HCT116 (cell line): ENCODE data around the gene SH3YL1.

ENCODE experiments used
- CBX3 ChIP-seq: IDR thresholded peaks from 2 replicates; pipeline ENCODE4 v1.6.1; 2012; ENCODE audit warnings: low read depth
- ELF1 ChIP-seq: IDR thresholded peaks from 2 replicates; pipeline ENCODE4 v1.6.1; 2012; ENCODE audit warnings: low read depth, borderline replicate concordance
- EZH2 ChIP-seq: fragments of 200-600 bp; sonication (generic); IDR thresholded peaks from 2 replicates; pipeline ENCODE4 v1.6.1; 2017; ENCODE audit warnings: antibody characterized with exemption, mixed run types
- POLR2A ChIP-seq: IDR thresholded peaks from 2 replicates; pipeline ENCODE4 v1.7.0; 2011; ENCODE audit warnings: borderline replicate concordance; ENCODE audit not compliant: insufficient read depth, insufficient read length; ENCODE audit errors: extremely low read depth
- POLR2AphosphoS5 ChIP-seq: IDR thresholded peaks from 2 replicates; pipeline ENCODE4 v1.6.1; 2011; ENCODE audit warnings: mild to moderate bottlenecking, low read depth, low read length, moderate library complexity
- RAD21 ChIP-seq: IDR thresholded peaks from 2 replicates; pipeline ENCODE4 v1.6.1; 2012; ENCODE audit warnings: low read depth, mild to moderate bottlenecking
- TCF7L2 ChIP-seq: IDR thresholded peaks from 2 replicates; pipeline ENCODE4 v1.7.0; 2011; ENCODE audit warnings: borderline replicate concordance, inconsistent platforms; ENCODE audit not compliant: insufficient read depth, insufficient read length; ENCODE audit errors: extremely low read depth
- ZNF274 ChIP-seq: fragments of 200-500 bp; sonication (Bioruptor generic); IDR thresholded peaks from 2 replicates; pipeline ENCODE4 v1.6.1; 2014; ENCODE audit warnings: mild to moderate bottlenecking, low read depth, low read length, inconsistent platforms
- TF ChIP-seq, protein P1 (sequence below): IDR thresholded peaks from 2 replicates; pipeline ENCODE4 v1.6.1; 2012; ENCODE audit warnings: low read depth
- TF ChIP-seq, protein P2 (sequence below), 3 experiments: fragments of 200-600 bp in 1 of 3; sonication (generic) in 1 of 3; IDR thresholded peaks in 2 of 3; conservative IDR thresholded peaks in 1 of 3; 2 replicates each; pipeline ENCODE4 v1.5.1; 2012 to 2017; ENCODE audit warnings: low read depth in 2 of 3, low read length in 2 of 3, antibody characterized with exemption in 1 of 3, borderline replicate concordance in 1 of 3, control low read depth in 1 of 3, mild to moderate bottlenecking in 1 of 3, mixed read lengths in 1 of 3, mixed run types in 1 of 3, moderate library complexity in 1 of 3; ENCODE audit not compliant: insufficient read depth in 1 of 3

GRCh38 chr2:284896-285492 lies 21.2 kb upstream of the SH3YL1 start:
- TF ChIP-seq RAD21, result no peak
- TF ChIP-seq, protein P1, sequence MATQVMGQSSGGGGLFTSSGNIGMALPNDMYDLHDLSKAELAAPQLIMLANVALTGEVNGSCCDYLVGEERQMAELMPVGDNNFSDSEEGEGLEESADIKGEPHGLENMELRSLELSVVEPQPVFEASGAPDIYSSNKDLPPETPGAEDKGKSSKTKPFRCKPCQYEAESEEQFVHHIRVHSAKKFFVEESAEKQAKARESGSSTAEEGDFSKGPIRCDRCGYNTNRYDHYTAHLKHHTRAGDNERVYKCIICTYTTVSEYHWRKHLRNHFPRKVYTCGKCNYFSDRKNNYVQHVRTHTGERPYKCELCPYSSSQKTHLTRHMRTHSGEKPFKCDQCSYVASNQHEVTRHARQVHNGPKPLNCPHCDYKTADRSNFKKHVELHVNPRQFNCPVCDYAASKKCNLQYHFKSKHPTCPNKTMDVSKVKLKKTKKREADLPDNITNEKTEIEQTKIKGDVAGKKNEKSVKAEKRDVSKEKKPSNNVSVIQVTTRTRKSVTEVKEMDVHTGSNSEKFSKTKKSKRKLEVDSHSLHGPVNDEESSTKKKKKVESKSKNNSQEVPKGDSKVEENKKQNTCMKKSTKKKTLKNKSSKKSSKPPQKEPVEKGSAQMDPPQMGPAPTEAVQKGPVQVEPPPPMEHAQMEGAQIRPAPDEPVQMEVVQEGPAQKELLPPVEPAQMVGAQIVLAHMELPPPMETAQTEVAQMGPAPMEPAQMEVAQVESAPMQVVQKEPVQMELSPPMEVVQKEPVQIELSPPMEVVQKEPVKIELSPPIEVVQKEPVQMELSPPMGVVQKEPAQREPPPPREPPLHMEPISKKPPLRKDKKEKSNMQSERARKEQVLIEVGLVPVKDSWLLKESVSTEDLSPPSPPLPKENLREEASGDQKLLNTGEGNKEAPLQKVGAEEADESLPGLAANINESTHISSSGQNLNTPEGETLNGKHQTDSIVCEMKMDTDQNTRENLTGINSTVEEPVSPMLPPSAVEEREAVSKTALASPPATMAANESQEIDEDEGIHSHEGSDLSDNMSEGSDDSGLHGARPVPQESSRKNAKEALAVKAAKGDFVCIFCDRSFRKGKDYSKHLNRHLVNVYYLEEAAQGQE, result no peak
- TF ChIP-seq, protein P2, sequence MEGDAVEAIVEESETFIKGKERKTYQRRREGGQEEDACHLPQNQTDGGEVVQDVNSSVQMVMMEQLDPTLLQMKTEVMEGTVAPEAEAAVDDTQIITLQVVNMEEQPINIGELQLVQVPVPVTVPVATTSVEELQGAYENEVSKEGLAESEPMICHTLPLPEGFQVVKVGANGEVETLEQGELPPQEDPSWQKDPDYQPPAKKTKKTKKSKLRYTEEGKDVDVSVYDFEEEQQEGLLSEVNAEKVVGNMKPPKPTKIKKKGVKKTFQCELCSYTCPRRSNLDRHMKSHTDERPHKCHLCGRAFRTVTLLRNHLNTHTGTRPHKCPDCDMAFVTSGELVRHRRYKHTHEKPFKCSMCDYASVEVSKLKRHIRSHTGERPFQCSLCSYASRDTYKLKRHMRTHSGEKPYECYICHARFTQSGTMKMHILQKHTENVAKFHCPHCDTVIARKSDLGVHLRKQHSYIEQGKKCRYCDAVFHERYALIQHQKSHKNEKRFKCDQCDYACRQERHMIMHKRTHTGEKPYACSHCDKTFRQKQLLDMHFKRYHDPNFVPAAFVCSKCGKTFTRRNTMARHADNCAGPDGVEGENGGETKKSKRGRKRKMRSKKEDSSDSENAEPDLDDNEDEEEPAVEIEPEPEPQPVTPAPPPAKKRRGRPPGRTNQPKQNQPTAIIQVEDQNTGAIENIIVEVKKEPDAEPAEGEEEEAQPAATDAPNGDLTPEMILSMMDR (IDR thresholded peaks at IDR 0.05 in 2 of 3, conservative IDR thresholded peaks at IDR 0.05 in 1 of 3; ENCODE audit: borderline replicate concordance in 1 of 3, insufficient read depth in 1 of 3, low read depth in 2 of 3, low read length in 2 of 3), result no peak
- TF ChIP-seq POLR2A, result no peak
- no peak for TF ChIP-seq EZH2
- TF ChIP-seq ELF1, result no peak
- no peak for TF ChIP-seq ZNF274
- TF ChIP-seq CBX3, result no peak
- no peak for TF ChIP-seq POLR2AphosphoS5
- TF ChIP-seq TCF7L2, result no peak
